ENCODE data around the gene GRIK2.

GRIK2 gene

DNA sequence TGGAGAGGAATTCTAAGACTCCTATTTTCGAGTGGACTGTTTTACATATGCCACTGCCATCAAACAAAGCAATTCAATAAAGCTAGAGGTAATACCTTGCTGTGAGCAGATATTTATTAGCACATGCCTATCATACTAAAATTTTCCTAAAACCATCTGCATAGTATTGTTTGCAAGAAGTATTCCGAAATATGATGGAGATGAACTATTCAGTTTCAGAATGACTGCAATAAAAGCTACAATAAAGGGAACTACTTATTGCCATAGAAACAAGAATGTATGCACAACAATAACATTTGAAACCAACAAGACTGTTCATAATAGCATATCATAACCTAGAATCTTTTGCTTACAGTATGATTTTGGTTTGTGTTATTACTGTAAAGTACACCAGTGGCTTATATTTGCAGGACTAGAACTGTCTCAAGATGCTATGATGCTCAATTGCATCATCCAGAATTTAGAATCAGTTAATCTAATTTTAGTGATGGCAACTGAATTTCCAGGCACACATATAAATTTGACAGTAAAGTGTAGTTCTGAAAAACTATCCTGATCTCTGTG lies 144.3 kb downstream of the GRIK2 start:
- no peak for DNase-seq

DNA sequence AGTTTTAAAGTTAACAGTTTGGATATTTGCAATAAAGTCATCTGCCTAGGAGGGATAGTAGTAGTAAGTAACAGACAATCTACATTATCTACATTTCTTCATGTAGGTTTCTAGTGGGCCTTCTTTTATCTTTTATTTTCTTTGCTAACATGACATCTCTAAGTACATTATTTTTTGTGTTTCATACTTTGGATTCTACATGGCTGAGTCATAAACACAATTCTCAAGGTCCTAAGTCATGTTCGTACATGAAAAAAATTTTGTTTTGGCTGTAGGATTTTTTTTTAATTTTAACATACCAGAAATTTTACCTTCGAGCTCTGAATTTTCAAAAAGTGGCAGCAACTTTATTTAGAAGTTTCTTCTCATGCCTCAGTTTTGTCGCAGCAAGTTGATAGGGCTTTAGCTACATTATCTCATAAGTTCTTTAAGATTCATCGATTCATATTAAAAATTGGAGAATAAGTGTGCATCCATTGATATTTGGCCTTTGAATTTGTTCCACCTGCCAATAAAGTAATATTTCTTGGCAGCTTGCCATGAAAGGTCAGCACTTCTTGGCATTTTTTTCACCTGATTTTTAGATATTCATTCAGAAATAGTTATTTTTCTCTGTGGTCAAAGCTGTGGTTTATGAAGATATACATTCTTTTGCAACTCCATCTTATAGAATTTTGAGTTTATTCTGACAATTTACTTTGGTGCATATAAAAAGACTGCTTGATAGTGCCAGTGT lies 146.2 kb downstream of the GRIK2 start:
- DNase-seq: no peak

DNA sequence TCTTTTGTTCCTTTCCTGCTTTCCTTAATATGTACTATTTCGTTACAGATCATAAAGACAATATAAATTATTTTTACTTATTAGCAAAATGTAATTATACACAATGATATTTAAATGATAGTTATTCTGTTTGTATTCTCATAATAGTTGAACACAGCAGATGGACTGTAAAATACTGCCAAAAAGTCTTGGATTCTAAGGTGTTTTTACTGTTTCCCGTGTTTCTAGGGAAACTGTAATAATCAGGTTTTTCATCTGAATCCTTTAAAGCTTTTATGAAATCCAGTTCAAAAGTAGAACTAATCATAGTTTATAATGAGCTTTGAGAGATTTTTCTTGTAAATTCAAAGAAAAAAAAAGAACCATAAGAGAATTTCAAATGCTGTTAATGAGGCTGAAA lies 148.4 kb downstream of the GRIK2 start:
- DNase-seq: no peak

DNA sequence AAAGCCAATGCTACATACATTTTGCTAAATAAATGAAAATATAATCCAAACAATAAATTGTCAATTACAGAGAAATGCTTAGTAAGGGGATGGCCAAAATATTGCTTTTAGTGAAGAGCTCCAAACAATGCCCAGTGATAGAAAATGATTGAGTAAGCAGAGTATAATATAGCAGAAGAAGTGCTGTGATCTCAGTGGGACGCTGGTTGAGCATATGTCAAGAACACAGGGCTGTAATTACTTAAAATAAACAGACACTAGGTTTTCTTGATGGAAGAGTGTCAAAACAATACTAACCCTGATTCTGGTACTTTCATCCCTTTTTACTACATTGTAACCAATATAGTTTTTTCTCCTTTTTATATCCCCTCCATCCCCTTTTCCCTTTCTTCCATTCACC lies 150.3 kb downstream of the GRIK2 start:
- DNase-seq: no peak

DNA sequence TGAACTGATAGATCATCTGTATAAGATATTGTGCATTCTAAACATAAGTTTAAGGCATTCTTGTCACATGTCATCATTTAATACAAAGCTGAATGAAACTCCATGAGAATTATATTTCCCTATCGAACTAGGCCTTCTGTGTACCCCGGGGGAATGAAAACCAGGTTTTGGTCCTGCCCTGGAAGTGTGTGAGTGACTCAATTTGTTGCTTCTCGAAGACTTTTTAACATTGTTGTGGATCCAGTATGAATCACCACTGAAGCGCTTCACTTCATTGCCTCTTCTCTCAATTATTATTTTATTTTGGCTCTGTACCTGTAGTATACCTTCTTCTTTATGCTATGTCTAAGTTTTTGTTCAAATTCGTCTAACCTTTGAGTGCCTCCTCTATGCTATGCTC lies 150.8 kb downstream of the GRIK2 start:
- no peak for DNase-seq

DNA sequence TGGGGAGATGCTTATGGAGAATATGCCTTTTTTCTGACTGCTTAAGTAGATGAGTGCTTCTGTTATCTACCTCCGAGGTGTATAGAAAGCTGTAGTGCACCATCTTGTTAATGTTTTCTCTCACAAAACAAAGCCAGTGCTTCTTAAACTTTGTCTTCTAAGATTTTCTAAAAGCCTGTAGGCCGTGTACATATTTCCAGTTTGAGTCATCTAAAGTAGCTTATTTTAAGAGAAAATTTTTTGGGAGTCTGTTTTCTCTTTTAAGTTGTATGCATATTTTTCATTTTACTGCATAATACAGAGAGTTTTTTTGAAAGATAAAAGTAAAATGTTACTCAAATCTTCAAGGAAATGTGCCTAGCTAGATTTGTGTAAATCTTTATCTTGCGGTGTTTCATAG lies 151.7 kb downstream of the GRIK2 start:
- DNase-seq: no peak

DNA sequence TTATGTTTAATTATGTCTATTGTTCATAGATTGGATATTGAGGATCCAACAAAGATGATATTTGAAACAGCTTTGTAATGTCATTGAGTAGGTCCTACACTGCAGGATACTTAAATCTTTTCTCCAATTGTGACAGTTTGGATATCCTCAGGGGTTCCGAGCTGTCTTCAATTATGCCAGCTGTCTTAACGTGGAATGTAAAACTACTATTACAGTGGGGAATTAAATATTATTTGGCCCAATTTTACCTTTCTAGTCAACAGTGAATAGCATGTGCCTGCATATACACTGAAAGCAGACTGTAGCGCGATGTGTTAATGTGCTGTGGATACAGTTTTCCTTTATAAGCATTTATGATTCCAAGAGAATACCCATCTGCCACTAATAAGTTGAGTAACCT lies 156.9 kb downstream of the GRIK2 start:
- DNase-seq: no peak

DNA sequence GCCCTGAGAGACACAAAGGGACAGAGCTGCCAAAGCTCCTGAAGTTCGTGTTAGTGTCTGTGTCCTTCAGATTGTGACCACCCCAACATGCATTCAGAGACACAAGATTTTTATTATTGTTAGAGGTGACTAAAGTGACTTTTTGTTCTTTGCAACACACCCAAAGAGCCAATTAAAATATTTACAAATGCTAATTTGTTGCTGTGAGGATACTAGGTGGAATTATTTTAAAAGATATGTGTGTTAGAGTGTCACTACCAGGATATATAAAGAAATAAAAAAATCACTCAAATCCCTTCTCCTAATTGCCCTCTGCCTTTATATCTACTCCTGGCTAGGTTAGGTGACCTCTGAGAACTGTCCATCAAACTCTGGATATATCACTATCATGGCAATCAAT lies 160.7 kb downstream of the GRIK2 start:
- no peak for DNase-seq

DNA sequence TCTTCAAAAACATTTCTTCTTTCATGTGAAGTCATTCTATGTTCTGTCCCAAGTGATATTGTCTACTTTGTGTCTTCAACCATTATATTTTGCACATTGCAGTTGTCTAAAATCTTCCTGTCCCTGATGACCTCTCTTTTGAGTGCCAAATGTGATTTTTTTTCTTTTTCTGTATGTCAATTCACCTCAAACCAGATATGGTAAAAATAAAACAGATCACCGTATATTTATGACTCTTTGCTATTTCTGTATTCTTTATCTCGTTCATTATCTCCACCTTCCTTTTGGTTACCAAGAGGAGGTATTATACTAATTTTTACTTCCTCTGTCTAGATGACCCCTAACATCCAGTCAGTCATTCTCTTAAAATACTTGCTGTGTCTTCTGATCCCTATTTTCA lies 165.2 kb downstream of the GRIK2 start:
- no peak for DNase-seq

DNA sequence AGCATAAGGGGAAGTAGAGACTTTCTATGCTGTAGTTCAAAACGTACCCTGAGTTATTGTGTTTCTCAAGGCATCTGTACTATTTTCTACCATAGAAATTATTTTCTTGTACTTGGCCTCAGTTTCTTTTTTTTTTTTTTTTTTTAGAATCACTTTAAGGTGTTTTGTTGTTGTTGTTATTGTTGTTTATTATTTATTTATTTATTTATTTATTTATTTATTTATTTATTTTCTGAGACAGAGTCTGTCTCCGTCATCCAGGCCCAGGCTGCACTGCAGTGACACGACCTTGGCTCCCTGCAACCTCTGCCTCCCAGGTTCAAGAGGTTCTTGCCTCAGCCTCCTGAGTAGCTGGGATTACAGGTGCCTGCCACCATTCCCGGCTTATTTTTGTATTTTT lies 179.1 kb downstream of the GRIK2 start:
- DNase-seq: no peak

DNA sequence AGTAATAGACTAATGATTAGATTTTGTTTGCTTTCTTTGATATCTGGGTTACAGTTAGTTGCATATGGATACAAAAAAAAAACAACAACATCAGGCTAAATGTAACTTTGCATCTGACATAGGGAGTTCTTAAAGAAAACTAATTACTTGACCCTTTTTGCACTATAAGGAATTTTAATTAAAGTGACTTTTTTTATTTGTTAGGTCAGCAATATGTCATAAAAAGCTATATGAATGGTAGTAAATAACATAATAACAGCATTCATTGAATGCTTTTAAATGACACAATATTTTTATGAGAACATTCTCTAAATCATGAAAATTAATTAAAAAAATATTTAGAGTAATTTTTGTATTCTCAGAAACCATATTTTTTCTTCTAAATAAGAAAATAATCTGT lies 183.6 kb downstream of the GRIK2 start:
- DNase-seq: no peak

DNA sequence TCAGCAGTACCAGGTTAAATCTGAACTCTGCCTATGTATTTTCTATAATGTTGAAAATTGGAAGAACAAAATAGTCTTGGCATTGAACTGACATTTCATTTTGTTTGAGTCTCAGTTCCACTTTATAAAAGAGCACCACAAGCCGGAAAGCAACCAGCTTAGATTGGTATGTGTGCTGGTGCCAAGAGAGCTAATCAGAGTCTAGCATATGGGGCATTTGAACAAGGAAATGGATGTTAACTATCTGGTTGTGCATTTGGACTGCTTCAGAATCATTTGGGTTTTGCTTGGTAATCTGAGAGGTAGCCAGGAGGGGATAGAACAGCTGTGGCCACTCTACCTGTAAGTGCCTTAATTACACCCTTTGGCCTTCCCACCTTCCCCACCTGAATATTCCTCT lies 184.8 kb downstream of the GRIK2 start:
- DNase-seq: no peak

DNA sequence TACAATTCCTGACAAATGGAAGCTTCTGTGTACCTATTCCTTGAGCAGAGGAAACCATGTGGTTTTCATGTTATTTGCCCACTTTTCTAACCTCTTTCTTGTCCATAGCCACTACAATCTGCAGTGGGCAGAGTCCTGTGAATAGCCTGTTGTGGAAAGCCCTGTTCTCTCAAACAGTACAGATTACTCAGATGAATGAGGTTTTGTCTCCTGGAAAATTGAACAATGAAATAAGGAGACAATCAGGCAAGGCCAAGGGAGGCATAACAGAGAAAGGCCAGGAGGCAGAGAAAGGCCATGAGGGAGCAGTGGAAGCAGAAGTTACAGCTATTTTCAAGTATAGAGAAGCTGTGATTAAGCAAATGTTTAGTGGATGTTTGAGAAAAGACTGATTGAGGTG lies 189.3 kb downstream of the GRIK2 start:
- DNase-seq: no peak

DNA sequence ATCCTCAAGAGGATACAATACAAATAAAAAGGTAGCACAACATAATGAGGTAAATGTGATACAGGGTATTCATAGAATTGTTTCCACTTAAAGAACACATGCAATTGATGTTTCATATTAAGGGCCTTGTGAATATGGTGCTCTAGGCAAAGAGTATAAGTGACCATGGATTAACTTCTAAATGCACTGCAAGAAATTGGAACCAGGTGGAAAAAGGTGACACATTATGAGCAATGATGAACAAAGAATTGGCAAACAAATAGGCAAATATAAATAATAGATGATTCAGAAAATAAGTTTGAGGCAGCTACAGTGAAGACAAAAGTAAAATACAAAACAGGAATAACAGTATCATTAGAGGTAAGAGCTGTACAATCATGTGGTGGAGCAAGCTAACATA lies 192.0 kb downstream of the GRIK2 start:
- no peak for DNase-seq

DNA sequence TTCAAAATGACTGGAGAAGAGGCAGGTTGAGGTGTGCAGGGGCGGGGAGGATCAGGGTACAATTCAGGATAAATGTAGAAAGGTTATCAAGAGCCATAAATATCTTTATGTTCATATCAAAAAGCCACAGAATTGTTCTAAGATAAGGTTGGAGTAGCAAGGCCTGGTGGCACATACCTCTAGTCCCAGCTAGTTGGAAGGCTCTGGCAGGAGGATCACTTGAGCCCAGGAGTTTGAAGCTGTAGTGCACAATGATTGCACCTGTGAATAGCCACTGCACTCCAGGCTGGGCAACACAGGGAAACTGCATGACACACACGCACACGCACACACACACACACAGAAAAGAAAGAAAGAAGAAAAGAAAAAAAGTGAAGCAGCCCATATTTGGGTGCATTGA lies 194.8 kb downstream of the GRIK2 start:
- DNase-seq: no peak

DNA sequence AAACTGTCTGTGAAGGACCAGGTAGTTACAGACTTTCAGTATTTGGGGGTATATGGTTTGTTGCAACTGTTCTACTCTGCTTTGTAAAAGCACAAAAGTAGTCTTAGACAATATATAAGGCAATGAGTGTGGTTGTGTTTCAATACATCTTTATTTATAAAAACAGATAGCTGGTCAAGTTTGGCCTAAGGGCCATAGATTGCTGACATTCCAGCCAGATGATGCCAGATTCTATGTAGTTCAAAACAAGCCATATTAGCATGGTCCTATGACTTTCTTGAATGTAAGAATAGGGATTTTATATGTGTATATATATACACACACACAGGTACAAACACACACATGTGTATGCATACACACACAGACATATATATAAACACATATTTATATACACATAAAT lies 201.8 kb downstream of the GRIK2 start:
- no peak for DNase-seq

DNA sequence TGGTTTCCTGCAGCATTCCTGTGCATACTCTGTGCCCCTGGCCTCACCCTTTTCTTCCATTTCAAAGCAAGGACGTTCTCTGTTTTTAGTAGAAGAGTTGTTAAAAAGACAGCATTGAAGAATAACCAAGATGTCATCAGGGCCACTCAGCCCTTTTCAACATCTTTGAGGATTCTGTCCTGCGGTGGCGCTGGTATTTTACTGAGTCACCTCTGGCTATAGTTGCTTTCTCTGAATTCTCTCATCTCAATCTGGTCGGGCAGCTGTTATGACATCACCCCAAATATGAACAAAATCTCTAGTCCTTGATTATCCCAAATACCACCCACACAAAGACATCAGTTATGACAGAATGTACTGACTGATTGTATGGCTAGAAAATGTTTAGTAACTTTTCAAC lies 204.2 kb downstream of the GRIK2 start:
- peak in 2 of 56 donors; percentile 3 to 17 for DNase-seq

DNA sequence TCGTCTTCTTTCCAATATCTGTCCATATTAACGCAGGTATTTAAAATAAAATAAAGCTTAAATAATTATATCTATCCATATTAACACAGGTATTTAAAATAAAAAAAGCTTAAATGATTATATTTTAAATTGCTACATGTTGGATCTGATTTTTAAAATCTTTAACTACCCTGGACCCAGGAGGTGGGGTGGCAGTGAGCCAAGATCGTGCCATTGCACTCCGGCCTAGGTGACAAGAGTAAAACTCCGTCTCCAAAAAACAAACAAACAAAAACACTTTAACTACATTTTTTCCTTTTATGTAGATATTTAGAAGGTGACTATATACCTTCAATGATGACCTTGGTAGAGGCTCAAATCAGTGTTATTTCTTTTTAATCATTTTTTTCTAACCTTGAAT lies 211.9 kb downstream of the GRIK2 start:
- no peak for DNase-seq

DNA sequence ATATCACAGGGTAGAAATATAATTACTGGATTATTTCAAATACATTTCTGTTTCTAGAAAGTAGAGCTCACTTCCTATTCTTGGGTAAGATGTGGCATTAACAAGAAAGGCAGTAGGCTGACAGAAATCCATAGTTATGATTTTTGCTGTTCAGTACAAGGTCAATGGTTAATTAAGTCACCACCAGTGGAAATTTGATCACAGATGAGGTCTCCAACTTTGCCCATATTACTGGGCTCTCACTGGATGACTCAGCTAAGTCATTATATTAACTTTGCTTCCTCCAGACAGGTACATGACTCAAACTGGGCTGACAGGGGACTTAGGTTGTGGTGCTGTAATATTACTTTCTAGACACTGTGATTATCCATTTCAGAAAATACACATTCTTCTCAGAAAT lies 212.4 kb downstream of the GRIK2 start:
- no peak for DNase-seq

DNA sequence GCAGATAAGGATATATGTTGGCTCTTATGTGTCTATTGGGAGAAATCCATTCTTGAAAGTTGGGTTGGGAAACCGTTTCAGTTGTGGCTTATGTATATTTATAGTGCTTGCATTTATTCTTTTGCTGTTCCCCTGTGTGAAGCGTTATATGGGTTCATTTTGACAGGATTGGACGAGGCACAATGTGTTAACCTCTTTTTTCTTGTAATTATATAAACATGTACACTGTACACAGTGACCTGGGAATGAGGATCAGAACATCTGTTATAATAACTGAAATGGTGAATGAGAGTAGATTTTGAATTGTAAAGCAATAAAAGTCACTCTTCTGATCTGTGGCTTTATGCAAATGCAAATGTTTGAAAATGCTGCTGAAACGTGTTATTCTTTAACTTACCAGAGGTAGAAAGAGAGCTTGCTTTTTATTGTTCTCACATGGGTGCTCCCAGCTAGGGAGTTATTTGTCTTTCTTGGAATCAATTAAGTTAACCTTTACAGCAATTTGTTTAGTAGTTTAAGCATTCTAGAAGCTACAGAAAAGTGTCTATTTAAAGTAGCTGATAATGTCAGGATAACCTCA lies 213.7 kb downstream of the GRIK2 start:
- no peak for DNase-seq

DNA sequence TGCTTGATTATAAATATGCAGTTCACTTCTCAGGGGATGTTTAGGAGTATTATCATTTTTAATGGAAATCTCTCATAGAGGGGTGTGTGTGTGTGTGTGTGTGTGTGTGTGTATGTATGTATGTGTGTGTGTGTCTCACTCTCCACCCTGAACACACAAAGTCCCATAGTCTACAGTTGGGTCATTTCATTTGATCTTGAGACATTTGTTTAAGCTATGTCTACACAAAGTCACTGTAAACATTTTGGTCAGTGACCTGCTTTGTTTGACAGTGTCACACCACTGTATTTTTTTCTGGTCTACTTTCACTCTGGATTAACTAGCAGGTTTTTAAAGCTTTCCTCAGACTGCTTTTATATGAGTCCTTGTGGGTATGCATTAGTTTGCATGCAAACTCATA lies 215.2 kb downstream of the GRIK2 start:
- no peak for DNase-seq

DNA sequence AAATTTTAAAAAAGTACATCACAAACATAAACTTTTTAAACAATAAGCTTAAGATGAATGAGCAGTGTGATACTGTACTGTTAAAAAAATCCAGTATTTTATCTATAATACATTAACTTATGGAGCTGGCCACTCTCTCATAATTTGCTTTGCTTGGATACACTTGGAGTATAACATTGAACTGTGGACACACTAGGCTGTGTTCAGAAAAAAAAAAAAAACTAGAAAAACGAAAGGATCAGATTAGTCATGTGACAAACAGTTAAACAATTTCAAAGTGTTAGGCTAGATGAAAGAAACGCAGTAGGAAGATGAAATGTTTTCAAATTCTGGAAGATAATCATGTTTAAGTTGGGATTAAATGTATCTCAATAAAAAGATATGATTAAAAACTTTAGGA lies 220.0 kb downstream of the GRIK2 start:
- no peak for DNase-seq

DNA sequence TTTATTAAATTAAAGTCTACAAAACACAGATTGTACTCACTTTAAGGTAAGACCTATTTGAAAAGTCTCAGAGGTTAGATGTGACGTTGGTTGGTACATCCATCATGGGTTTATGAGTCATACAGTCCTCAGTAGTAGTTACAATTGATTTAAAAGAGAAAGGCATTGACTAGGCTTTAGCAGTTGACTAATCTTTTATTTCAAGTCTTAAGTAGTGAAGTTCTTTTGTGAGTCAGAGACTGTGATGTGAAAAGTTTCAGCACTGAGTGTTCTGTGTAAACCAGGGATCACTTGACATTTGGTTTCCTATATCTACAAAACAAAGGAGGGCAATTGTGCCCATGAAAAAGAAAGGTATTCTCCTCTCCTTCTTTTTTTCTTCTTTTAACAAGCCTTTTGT lies 221.3 kb downstream of the GRIK2 start:
- no peak for DNase-seq

All from amygdala (tissue), 56 donors.